HL-60 (cell line): ENCODE measurements around the gene NFIA.
A peak's percentile ranks its signal among the peaks of the same experiment; 100 is the strongest.

Source experiments
- DNase-seq, 2 experiments: peaks; one replicate each; pipeline ENCODE4 v3.0.0-alpha.2; 2010 to 2020; ENCODE audit warnings: low read depth in 1 of 2, low spot score in 1 of 2
- H3K27ac ChIP-seq: fragments of 250-450 bp; sonication (Bioruptor Pico); replicated peaks from 2 replicates; pipeline ENCODE4 v1.5.1; 2020; ENCODE audit warnings: mild to moderate bottlenecking, moderate library complexity
- H3K27me3 ChIP-seq: fragments of 250-450 bp; sonication (Bioruptor Pico); 2 replicates; pipeline ENCODE4 v1.5.1; 2021; ENCODE audit warnings: mild to moderate bottlenecking, moderate library complexity; ENCODE audit not compliant: insufficient read depth, poor library complexity, severe bottlenecking
- H3K4me3 ChIP-seq: replicated peaks from 2 replicates; pipeline ENCODE4 v1.5.1; 2011; ENCODE audit warnings: mild to moderate bottlenecking, control low read depth, low read length; ENCODE audit not compliant: insufficient read depth
- GABPA ChIP-seq: IDR thresholded peaks from 2 replicates; pipeline ENCODE4 v1.6.1; 2012; ENCODE audit warnings: low read depth
- POLR2AphosphoS5 ChIP-seq: IDR thresholded peaks from 2 replicates; pipeline ENCODE4 v1.6.1; 2012; ENCODE audit warnings: low read depth
- SPI1 ChIP-seq: IDR thresholded peaks from 2 replicates; pipeline ENCODE4 v1.6.1; 2012; ENCODE audit warnings: low read depth, mild to moderate bottlenecking, borderline replicate concordance
- long read RNA-seq: library from polyadenylated mRNA; unstranded; transcript quantifications from one replicate; pipeline ENCODE4 v2.0.0, GENCODE V29; 2020
- TF ChIP-seq, protein P1 (sequence below): IDR thresholded peaks from one replicate; pipeline ENCODE4 v1.5.1; 2011; ENCODE audit warnings: low read length, control low read depth, inconsistent platforms; ENCODE audit not compliant: insufficient read depth
- TF ChIP-seq, protein P2 (sequence below): IDR thresholded peaks from 2 replicates; pipeline ENCODE4 v1.6.1; 2012; ENCODE audit warnings: low read depth; ENCODE audit not compliant: insufficient replicate concordance

Gene NFIA
- long read RNA-seq, full-length matches to known transcripts, result 22 of 37 reads
- long read RNA-seq, partial matches to known transcripts, result 6 of 37 reads
- long read RNA-seq, other reads (novel, unspliced or antisense), result 9 of 37 reads

DNA sequence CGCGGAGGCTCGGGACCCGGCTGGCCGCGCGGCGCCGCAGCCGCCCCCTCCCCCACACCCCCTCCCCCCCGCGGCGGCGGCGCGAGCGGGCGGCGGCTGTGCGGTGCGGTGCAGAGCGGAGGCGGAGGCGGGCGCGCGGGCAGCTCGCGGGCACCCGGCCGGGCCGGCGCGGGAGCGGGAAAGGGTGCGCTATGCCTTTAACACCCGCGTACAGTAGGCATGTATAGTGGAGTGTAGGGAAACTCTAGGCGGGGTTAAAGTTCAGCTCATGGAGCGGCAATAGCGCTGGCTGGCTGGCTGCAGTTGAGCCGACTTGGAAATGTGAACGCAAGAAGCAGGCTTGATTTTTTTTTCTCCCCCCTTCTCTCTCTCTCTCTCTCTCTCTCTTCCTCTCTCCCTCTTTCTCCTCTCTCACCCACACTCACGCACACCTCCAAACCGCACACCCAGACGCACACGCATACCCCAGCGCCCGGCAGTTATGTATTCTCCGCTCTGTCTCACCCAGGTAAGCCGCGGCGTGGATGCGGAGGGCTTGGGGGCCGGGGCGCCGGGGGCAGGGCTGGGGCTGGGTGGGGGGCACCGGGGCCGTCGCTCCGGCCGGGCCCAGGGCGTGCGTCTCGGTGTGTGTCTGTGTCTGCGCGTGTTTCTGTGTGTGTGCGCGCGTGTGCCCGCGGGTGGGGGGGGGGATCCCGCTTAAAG is at the start of gene NFIA:
TSS of gene NFIA (plus strand) at position 251 of the 702 bp plus-strand sequence.
- TF ChIP-seq SPI1, result no peak
- TF ChIP-seq POLR2AphosphoS5, result no peak
- TF ChIP-seq, protein P1, sequence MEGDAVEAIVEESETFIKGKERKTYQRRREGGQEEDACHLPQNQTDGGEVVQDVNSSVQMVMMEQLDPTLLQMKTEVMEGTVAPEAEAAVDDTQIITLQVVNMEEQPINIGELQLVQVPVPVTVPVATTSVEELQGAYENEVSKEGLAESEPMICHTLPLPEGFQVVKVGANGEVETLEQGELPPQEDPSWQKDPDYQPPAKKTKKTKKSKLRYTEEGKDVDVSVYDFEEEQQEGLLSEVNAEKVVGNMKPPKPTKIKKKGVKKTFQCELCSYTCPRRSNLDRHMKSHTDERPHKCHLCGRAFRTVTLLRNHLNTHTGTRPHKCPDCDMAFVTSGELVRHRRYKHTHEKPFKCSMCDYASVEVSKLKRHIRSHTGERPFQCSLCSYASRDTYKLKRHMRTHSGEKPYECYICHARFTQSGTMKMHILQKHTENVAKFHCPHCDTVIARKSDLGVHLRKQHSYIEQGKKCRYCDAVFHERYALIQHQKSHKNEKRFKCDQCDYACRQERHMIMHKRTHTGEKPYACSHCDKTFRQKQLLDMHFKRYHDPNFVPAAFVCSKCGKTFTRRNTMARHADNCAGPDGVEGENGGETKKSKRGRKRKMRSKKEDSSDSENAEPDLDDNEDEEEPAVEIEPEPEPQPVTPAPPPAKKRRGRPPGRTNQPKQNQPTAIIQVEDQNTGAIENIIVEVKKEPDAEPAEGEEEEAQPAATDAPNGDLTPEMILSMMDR, result no peak
- TF ChIP-seq, protein P2, sequence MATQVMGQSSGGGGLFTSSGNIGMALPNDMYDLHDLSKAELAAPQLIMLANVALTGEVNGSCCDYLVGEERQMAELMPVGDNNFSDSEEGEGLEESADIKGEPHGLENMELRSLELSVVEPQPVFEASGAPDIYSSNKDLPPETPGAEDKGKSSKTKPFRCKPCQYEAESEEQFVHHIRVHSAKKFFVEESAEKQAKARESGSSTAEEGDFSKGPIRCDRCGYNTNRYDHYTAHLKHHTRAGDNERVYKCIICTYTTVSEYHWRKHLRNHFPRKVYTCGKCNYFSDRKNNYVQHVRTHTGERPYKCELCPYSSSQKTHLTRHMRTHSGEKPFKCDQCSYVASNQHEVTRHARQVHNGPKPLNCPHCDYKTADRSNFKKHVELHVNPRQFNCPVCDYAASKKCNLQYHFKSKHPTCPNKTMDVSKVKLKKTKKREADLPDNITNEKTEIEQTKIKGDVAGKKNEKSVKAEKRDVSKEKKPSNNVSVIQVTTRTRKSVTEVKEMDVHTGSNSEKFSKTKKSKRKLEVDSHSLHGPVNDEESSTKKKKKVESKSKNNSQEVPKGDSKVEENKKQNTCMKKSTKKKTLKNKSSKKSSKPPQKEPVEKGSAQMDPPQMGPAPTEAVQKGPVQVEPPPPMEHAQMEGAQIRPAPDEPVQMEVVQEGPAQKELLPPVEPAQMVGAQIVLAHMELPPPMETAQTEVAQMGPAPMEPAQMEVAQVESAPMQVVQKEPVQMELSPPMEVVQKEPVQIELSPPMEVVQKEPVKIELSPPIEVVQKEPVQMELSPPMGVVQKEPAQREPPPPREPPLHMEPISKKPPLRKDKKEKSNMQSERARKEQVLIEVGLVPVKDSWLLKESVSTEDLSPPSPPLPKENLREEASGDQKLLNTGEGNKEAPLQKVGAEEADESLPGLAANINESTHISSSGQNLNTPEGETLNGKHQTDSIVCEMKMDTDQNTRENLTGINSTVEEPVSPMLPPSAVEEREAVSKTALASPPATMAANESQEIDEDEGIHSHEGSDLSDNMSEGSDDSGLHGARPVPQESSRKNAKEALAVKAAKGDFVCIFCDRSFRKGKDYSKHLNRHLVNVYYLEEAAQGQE, result no peak
- no peak for TF ChIP-seq GABPA
- H3K27me3 ChIP-seq, result peaks cover 20% of the 10 kb centered on the region
- H3K4me3 ChIP-seq, result peak within 1 kb of the TSS; percentile 58
- DNase-seq, result peak in 1 of 2 experiments; percentile 36
- H3K27ac ChIP-seq, result no peak within 1 kb of the TSS

DNA sequence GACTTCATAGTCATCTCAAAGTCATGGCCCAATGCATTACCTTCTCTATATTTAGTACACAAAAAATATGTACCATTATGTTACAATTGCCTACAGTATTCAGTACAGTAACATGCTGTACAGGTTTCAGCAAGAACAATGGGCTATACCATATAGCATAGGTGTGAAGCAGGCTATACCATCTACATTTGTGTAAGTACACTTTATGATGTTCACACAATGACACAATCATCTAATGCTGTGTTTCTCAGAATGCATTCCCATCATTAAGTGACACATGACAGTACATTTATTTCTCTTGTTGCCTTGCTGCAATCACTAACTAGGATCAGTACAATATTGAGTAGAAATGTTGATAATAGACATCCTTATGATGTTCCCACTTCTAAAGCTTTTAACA is 46.5 kb upstream of the NFIA start:
- TF ChIP-seq, protein P1, result no peak
- TF ChIP-seq SPI1, result no peak
- TF ChIP-seq POLR2AphosphoS5, result no peak
- TF ChIP-seq, protein P2, result no peak
- no peak for TF ChIP-seq GABPA
- no peak overlapping the region for H3K4me3 ChIP-seq
- H3K27me3 ChIP-seq, result no peaks in the 10 kb centered on the region
- H3K27ac ChIP-seq, result no peak overlapping the region
- DNase-seq, result no peak

DNA sequence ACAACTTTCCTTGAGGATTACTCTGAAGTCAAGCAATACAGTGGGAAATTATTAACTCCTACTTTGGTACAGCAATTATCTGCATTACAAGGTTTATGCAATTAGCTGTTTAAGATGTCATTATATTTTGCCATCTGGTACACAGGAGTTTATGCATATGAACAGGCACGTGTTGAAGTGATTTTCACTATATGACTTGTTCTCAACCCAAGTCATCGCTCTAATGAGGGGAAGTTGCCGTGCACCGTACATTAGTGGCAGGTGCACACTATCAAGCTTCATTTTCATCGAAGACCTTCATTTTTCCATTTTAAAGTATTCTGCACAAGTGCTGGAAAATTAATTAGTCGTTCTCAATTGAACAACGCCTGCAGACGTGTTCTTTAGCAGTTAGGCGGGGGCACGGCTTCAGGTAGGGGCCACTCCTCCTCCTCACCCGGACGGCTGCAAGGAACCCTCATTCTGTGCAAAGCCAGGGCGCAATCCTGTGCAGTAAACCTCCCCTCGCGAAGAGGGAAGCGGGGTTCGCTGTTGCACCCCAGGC is 39.8 kb upstream of the NFIA start:
- DNase-seq, result no peak
- Histone ChIP-seq H3K27me3 (peaks cover 17% of the 10 kb centered on the region), H3K27ac (no peak overlapping the region), H3K4me3 (peak overlapping the region; percentile 25; the same call in 1 of the 2 replicates)
- TF ChIP-seq GABPA, result no peak
- TF ChIP-seq, protein P2, result no peak
- TF ChIP-seq SPI1, result no peak
- TF ChIP-seq, protein P1, result no peak
